Kidney (tissue), 14 donors: ENCODE measurements around the gene FANCL. TPM values are rescaled to one million over a fixed set of nuclear protein-coding genes. Genes with fewer than 3 reads are reported as not detected.

Source experiments
- DNase-seq, 5 donors: peaks; one replicate each; pipeline ENCODE4 v3.0.0-alpha.2; 2013 to 2020
- FAIRE-seq: peaks from 2 replicates; lab custom pipeline; 2012; peaks lifted over from hg19 to GRCh38; lab: Jason Lieb, UNC
- H3K27ac ChIP-seq, 2 donors: one replicate each; pipeline ENCODE4 v1.7.0; 2013; ENCODE audit warnings: low read depth in 2 of 2, low read length in 2 of 2, inconsistent platforms in 1 of 2
- H3K27me3 ChIP-seq: one replicate; pipeline ENCODE4 v1.7.1; 2013; ENCODE audit warnings: low read length, inconsistent platforms; ENCODE audit not compliant: control insufficient read depth, insufficient read depth
- H3K36me3 ChIP-seq, 3 donors: one replicate each; pipeline versions ENCODE4 v1.7.0 to v1.7.1; 2013; ENCODE audit warnings: low read length in 3 of 3, control low read depth in 1 of 3, inconsistent platforms in 1 of 3; ENCODE audit not compliant: insufficient read depth in 3 of 3, control insufficient read depth in 2 of 3
- H3K4me1 ChIP-seq, 3 donors: one replicate each; pipeline versions ENCODE4 v1.7.0 to v1.7.1; 2013; ENCODE audit warnings: low read length in 3 of 3, inconsistent platforms in 1 of 3, low read depth in 1 of 3; ENCODE audit not compliant: control insufficient read depth in 2 of 3, insufficient read depth in 2 of 3
- H3K4me3 ChIP-seq, 3 donors: one replicate each; pipeline versions ENCODE4 v1.7.0 to v1.8.1; 2013; ENCODE audit warnings: low read length in 3 of 3, control low read depth in 1 of 3, inconsistent platforms in 1 of 3
- H3K9ac ChIP-seq, 3 donors: one replicate each; pipeline versions ENCODE4 v1.7.0 to v1.7.1; 2013; ENCODE audit warnings: low read length in 3 of 3, control low read depth in 1 of 3, inconsistent platforms in 1 of 3
- H3K9me3 ChIP-seq, 3 donors: one replicate each; pipeline versions ENCODE4 v1.7.0 to v1.7.1; 2013; ENCODE audit warnings: low read length in 3 of 3, control low read depth in 1 of 3, inconsistent platforms in 1 of 3; ENCODE audit not compliant: control insufficient read depth in 2 of 3, insufficient read depth in 1 of 3
- intact Hi-C: fragments of 100-400 bp; cut with DNase I; formaldehyde crosslinking; loops from one replicate; pipeline ENCODE4 v1.11.1; 2022
- polyA plus RNA-seq: library from polyadenylated mRNA; stranded (reverse); fragments of 350-450 nt; fragmentation: Illumina TruSeq; extraction: RNeasy Lipid Tissue Mini Kit (QIAGEN cat#74804); gene quantifications from one replicate; pipeline ENCODE4 v1.2.3, GENCODE V29; 2014; ENCODE audit warnings: low read depth, low replicate concordance; ENCODE audit not compliant: insufficient read depth
- total RNA-seq: library from RNA; stranded (reverse); fragmentation: NEBNext Ultra II Directional; extraction: Animal tissue kit (Norgen Biotek cat#: 25700); gene quantifications from one replicate; pipeline ENCODE4 v1.2.1, GENCODE V29; 2021
- TF ChIP-seq, protein P1 (sequence below): IDR thresholded peaks from 3 replicates; pipeline ENCODE4 v1.5.1; 2012; ENCODE audit warnings: mild to moderate bottlenecking, moderate library complexity, borderline replicate concordance; ENCODE audit not compliant: insufficient read depth; ENCODE audit errors: extremely low read depth
- donor health status: control.
- donor health status: control.
- donor health status: control.
- donor health status: control.
- donor health status: control.
- donor health status: DM: yes; HTN: yes; CAD: no.
- donor health status: Normal renal cell carcinoma (clear cell type).

Gene FANCL
- total and polyA plus RNA-seq, 2 donors from 2014 or later, result 13.4 to 20.0 TPM

- Histone ChIP-seq H3K9ac (no peak overlapping the region), H3K36me3 (no peaks in the 10 kb centered on the region), H3K4me3 (no peak overlapping the region), H3K27me3 (no peaks in the 10 kb centered on the region), H3K4me1 (peaks cover 0 to 7% (median 6%) of the 10 kb centered on the region in 3 donors), H3K9me3 (no peaks in the 10 kb centered on the region), H3K27ac (no peak overlapping the region)
- TF ChIP-seq, protein P1, sequence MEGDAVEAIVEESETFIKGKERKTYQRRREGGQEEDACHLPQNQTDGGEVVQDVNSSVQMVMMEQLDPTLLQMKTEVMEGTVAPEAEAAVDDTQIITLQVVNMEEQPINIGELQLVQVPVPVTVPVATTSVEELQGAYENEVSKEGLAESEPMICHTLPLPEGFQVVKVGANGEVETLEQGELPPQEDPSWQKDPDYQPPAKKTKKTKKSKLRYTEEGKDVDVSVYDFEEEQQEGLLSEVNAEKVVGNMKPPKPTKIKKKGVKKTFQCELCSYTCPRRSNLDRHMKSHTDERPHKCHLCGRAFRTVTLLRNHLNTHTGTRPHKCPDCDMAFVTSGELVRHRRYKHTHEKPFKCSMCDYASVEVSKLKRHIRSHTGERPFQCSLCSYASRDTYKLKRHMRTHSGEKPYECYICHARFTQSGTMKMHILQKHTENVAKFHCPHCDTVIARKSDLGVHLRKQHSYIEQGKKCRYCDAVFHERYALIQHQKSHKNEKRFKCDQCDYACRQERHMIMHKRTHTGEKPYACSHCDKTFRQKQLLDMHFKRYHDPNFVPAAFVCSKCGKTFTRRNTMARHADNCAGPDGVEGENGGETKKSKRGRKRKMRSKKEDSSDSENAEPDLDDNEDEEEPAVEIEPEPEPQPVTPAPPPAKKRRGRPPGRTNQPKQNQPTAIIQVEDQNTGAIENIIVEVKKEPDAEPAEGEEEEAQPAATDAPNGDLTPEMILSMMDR, result no peak
- FAIRE-seq (no peak), DNase-seq (no peak)
- intact Hi-C loops, result no loop called here
Observed at GRCh38 chr2:58235984-58236383, 5.1 kb downstream of the FANCL start.

DNA sequence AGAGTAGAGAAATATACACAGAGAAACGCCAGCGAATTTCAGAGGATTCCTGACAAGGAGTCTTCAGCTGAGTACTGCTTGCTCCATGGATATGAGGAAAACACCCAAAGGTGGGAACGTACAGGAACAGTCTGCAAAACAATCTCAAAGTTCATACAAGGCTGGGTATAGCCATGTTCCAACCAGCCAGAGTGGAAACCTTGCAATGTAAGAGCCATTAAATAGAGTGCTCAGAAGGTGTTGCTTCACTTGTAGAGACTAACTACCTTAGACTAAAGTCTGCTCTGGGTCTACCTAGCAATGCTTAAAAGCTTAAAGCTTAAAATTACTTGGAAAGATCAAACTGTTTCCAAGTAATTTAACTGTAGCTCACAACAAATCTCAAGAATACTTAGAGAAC is 6.0 kb downstream of the FANCL start:
- H3K4me3 ChIP-seq, result no peak overlapping the region
- no peak overlapping the region for H3K27ac ChIP-seq
- FAIRE-seq, result no peak
- no peak overlapping the region for H3K9ac ChIP-seq
- H3K4me1 ChIP-seq, result peaks cover 0 to 4% (median under 1%) of the 10 kb centered on the region in 3 donors
- H3K9me3 ChIP-seq, result no peaks in the 10 kb centered on the region
- DNase-seq, result no peak
- H3K27me3 ChIP-seq, result no peaks in the 10 kb centered on the region
- intact Hi-C loops, result no loop called here
- TF ChIP-seq, protein P1, result no peak
- no peaks in the 10 kb centered on the region for H3K36me3 ChIP-seq

GRCh38 chr2:58228299-58228698 is 12.8 kb downstream of the FANCL start:
- H3K27ac ChIP-seq, result no peak overlapping the region
- H3K4me3 ChIP-seq, result no peak overlapping the region
- H3K4me1 ChIP-seq, result peaks cover 0 to 3% (median 0%) of the 10 kb centered on the region in 3 donors
- intact Hi-C loops, result no loop called here
- H3K36me3 ChIP-seq, result peaks cover 0 to 2% (median 0%) of the 10 kb centered on the region in 3 donors
- no peak for FAIRE-seq
- no peak for DNase-seq
- TF ChIP-seq, protein P1, result no peak
- H3K27me3 ChIP-seq, result no peaks in the 10 kb centered on the region
- no peak overlapping the region for H3K9ac ChIP-seq
- no peaks in the 10 kb centered on the region for H3K9me3 ChIP-seq

DNA sequence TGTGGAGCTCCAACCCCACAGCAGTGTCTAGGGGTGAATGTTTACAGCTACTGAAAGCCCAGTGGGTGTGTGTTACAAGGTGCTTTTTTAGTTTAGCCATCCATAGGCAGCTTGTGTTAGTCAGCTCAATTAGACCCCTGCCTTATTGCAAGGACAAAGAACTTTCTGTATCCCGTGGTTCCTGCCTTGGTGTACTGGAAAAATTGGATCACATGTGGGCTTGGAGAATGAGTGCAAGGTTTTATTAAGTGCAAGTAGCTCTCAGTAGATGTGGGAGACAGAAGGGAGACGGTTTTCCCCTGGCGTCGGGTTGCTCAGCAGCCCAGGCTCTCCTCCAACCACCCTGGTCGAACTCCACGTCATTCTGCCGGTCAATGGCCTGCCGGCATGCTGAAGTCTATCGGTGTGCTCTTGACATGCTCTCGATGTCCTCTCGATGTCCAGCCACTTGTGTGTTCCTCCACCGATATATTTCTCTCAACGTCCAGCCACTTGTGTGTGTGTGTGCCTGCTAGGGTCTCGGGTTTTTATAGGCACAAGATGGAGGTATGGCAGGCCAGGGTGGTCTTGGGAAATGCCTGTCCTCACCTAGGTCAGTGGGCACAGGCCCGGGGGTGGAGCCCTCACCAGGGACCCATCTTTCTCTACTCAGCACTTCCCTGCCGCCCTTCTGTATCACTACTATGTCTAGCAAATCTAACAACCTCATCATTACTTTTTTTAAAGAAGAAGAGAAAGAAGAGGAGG is 13.8 kb downstream of the FANCL start:
- Histone ChIP-seq H3K4me3 (no peak overlapping the region), H3K9me3 (no peaks in the 10 kb centered on the region), H3K27ac (no peak overlapping the region), H3K27me3 (no peaks in the 10 kb centered on the region), H3K9ac (no peak overlapping the region), H3K36me3 (peaks cover 0 to 2% (median 0%) of the 10 kb centered on the region in 3 donors), H3K4me1 (no peaks in the 10 kb centered on the region)
- TF ChIP-seq, protein P1, result no peak
- FAIRE-seq (no peak), DNase-seq (no peak)
- intact Hi-C loops, result no loop called here
